ENCODE measurements around the gene UBE2J2.

Gene UBE2J2

DNA sequence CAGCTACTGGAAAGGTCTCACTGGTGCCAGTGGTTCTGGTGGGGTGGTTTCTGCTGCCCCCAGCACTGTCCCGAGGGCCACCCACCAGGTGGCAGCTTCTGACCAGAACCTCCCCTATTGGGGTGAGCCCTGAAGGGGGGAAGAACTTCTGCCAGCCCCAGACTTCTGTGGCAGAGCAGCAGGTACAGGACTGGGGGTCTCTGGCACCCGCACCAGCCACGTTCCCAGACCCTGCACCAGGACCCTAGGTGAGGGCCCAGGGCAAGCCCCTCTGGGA is 36.4 kb upstream of the UBE2J2 start:
- ChIA-PET CTCF (interaction anchor here (1.1 to 2.1 kb wide), 3 partner anchors 10 to 65 kb away, joined by 3 to 7 read pairs (median 6); partner anchors contain the start of gene AURKAIP1), POLR2A (no interaction called here)
- TF ChIP-seq, protein P1, sequence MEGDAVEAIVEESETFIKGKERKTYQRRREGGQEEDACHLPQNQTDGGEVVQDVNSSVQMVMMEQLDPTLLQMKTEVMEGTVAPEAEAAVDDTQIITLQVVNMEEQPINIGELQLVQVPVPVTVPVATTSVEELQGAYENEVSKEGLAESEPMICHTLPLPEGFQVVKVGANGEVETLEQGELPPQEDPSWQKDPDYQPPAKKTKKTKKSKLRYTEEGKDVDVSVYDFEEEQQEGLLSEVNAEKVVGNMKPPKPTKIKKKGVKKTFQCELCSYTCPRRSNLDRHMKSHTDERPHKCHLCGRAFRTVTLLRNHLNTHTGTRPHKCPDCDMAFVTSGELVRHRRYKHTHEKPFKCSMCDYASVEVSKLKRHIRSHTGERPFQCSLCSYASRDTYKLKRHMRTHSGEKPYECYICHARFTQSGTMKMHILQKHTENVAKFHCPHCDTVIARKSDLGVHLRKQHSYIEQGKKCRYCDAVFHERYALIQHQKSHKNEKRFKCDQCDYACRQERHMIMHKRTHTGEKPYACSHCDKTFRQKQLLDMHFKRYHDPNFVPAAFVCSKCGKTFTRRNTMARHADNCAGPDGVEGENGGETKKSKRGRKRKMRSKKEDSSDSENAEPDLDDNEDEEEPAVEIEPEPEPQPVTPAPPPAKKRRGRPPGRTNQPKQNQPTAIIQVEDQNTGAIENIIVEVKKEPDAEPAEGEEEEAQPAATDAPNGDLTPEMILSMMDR (IDR thresholded peaks at IDR 0.05; ENCODE audit: control extremely low read depth, extremely low read depth, low read depth, missing control alignments), result no peak
- DNase-seq (ENCODE audit: extremely low spot score), result no peak

DNA sequence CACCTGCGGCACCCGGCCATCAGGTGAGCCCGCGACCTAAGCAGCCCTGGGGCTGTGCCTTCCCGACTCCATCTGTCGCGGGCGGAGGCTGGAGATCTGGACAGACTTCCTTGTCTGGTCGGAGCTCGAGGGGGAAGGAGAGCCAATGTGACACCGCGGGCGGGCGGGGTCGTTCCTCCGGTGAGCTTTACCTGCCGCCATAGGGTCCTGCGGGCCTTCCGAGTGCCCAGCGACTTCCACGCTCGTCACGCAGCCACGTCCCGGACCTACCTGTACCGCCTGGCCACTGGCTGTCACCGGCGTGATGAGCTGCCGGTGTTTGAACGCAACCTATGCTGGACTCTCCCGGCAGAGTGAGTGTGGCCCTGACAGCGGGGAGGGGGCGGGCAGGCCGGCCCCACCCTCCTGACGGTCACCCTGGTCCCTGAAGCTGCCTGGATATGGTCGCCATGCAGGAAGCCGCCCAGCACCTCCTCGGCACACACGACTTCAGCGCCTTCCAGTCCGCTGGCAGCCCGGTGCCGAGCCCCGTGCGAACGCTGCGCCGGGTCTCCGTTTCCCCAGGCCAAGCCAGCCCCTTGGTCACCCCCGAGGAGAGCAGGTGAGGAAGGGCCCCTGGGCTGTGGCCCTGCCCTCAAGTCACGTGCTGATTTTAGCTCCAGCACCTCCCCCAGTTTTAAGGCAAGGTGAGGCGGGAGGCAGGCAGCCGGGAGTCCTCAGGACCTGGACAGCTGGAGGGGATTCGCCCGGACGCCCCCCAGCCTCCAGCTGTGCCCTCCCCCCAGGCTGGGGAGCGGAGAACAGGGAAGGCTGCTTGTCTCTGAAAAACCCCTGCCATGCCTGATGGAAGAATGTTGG is 35.8 kb upstream of the UBE2J2 start:
- POLR2A ChIA-PET, result no interaction called here
- CTCF ChIA-PET, result interaction anchor here (1.1 to 2.1 kb wide), 3 partner anchors 9 to 66 kb away, joined by 3 to 7 read pairs (median 6); partner anchors contain the start of gene AURKAIP1

DNA sequence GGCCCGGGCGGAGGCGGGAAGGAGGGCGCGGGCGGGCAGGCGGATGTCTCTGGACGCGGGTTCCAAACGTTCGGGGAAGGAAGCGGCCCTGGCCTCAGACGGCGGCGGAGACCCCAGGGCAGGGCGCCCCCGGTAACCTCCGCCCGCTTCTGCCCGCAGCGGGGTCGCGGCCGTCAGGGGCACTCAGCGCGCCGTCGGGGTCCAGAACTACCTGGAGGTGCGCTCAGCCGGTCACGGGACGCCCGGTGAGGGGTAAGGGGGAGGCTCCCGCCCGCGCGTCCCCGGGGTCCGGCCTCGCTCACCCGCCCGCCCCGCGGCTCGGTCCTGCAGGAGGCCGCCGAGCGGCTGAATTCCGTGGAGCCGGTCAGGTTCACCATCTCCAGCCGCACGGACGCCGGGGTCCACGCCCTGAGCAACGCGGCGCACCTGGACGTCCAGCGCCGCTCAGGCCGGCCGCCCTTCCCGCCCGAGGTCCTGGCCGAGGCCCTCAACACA is 35.1 kb upstream of the UBE2J2 start:
- CTCF ChIA-PET, result interaction anchor here (2.1 kb wide), 2 partner anchors 9 to 66 kb away, joined by 6 to 7 read pairs; partner anchors contain the start of gene AURKAIP1
- TF ChIP-seq, protein P1 (IDR thresholded peaks at IDR 0.05; ENCODE audit: control extremely low read depth, extremely low read depth, low read depth, missing control alignments), result no peak
- POLR2A ChIA-PET, result no interaction called here
- no peak for DNase-seq (ENCODE audit: extremely low spot score)

More for the DNA sequence above, 35.8 kb upstream of the UBE2J2 start:
- no peak for DNase-seq (ENCODE audit: extremely low spot score)
- TF ChIP-seq, protein P1 (IDR thresholded peaks at IDR 0.05; ENCODE audit: control extremely low read depth, extremely low read depth, low read depth, missing control alignments), result no peak

DNA sequence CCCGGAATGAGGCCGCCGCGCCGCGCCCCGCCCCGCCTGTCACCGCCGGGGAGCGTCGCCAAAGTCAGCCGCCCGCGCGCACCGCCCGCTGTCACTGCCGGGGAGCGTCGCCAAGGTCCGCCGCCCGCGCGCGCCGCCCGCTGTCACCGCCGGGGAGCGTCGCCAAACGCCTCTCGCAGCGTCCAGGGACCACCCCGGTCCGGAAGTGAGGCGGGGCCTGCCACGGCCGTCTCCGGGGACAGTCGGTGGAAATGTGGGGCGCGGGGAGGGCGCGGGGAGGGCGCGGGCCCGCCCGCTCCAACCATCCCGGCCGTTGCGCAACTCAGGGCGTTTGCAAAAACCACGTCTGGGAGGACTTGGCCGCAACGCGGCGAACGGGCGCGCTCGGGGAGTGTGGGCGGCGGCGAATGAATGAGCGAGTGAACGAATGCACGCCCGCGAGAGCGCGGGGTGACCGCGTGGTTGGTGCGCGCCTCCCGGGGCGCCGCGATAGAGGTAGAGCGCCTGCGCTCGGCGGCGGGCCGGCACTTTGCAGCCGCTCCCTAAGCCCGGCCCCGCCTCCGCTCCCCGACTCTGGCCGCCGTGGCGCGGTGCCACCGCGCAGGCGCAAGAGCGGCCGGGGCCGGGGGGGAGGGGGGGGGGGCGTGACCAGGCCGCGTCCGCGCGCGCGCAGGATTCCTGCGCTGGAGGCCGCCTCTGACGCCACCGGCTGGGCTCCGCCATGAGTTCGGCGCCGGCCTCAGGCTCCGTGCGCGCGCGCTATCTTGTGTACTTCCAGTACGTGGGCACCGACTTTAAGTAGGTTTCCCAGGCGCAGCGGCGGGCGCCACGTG is 34.5 kb upstream of the UBE2J2 start, which contains the start of the genes ACAP3 and PUSL1:
TSS of gene ACAP3 (minus strand) at position 8 of the 833 bp plus-strand sequence. CDS start 115 bp downstream, outside the sequence.
TSS of gene PUSL1 (plus strand) at position 675 of the 833 bp plus-strand sequence. CDS start at position 722, 47 bp downstream.
- ChIA-PET CTCF (no interaction called here), POLR2A (no interaction called here)
- DNase-seq (ENCODE audit: extremely low spot score), result peak; percentile 98
- TF ChIP-seq, protein P1 (IDR thresholded peaks at IDR 0.05; ENCODE audit: control extremely low read depth, extremely low read depth, low read depth, missing control alignments), result peak; percentile 10

- TF ChIP-seq, protein P1 (IDR thresholded peaks at IDR 0.05; ENCODE audit: control extremely low read depth, extremely low read depth, low read depth, missing control alignments), result no peak
- ChIA-PET POLR2A (no interaction called here), CTCF (no interaction called here)
- no peak for DNase-seq (ENCODE audit: extremely low spot score)
Measured at GRCh38 chr1:1307261-1307922, 33.7 kb upstream of the UBE2J2 start.

Data from GM10248 (cell line).